OCI-LY1 (cell line): ENCODE data around the gene DNAH8.

Experiments
- CTCF ChIP-seq: fragments of 200-600 bp; sonication (generic), shearing (Covaris generic); IDR thresholded peaks from 2 replicates; pipeline ENCODE4 v1.5.1; 2017; ENCODE audit warnings: mild to moderate bottlenecking, antibody characterized with exemption, low read length, moderate library complexity, mixed read lengths
- EZH2 ChIP-seq: fragments of 200-600 bp; sonication (generic), shearing (Covaris generic); IDR thresholded peaks from 2 replicates; pipeline ENCODE4 v1.8.0; 2017; ENCODE audit warnings: borderline replicate concordance, mixed run types, mild to moderate bottlenecking, antibody characterized with exemption, low read length, moderate library complexity, mixed read lengths

GRCh38 chr6:38802497-38802896 is 87.4 kb downstream of the DNAH8 start:
- no peak for TF ChIP-seq CTCF
- TF ChIP-seq EZH2 = no peak
